GM12892 (cell line): ENCODE data around the gene C3orf20.

Experiments
- POLR2A ChIP-seq: IDR thresholded peaks from 2 replicates; pipeline ENCODE4 v1.6.1; 2011; ENCODE audit warnings: low read depth, low read length, control low read depth
- POLR2AphosphoS5 ChIP-seq: IDR thresholded peaks from 2 replicates; pipeline ENCODE4 v1.6.1; 2011; ENCODE audit warnings: low read depth, low read length, control low read depth
- TAF1 ChIP-seq: IDR thresholded peaks from 2 replicates; pipeline ENCODE4 v1.6.1; 2011; ENCODE audit warnings: low read depth, mild to moderate bottlenecking, control low read depth, low read length, borderline replicate concordance

DNA sequence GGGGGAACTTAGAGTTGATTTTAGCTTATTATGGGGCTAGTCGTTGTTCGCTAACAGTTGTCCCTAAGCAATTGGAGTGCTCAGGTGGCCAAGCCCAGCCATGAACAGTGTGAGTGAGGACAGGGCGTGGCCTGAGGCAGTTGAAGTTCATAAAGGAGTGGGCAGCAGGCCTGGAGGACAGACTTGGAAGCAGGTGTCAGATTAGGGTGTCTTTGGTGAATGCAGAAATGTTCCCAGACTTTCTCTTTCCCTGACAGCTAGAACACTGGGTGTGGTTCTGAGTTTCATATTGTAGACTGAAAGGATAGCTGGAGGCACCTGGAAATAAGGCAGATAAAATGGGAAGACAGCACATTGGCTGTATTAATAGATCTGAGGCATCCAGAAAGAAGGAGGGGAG is 84.0 kb downstream of the C3orf20 start:
- TF ChIP-seq POLR2A, result no peak
- TF ChIP-seq POLR2AphosphoS5, result no peak
- no peak for TF ChIP-seq TAF1
